Measurements from ENCODE around the gene GPR84.
"Not testable (repeated sequence)": the region's sequence is repeated elsewhere in the genome, so short reads cannot be mapped to it uniquely, and the experiment has no call there.

- TF ChIP-seq CTCF (IDR thresholded peaks at IDR 0.05; ENCODE audit: insufficient read depth, low read depth, low read length); EZH2 (IDR thresholded peaks at IDR 0.05; ENCODE audit: insufficient read depth, low read length): not testable (repeated sequence)
These were observed 10.0 kb downstream of the GPR84 start for GRCh38 chr12:54354271-54354670.
